Pancreas (tissue), 10 donors: ENCODE data around the gene ARID3B. TPM values are rescaled to one million over a fixed set of nuclear protein-coding genes. Genes with fewer than 3 reads are reported as not detected.

Source experiments
- ATAC-seq, 4 donors: fragments of 200-7000 bp; cut with Tn5 transposase; one replicate each; pipeline versions ENCODE4 v1.8.0 to v1.9.1; 2020; ENCODE audit warnings: mild to moderate bottlenecking in 4 of 4, moderate library complexity in 4 of 4
- DNase-seq, 6 donors: peaks; one replicate each; pipeline ENCODE4 v3.0.0-alpha.2; 2020
- FAIRE-seq: peaks from 2 replicates; lab custom pipeline; 2012; peaks lifted over from hg19 to GRCh38; lab: Jason Lieb, UNC
- H3K27ac ChIP-seq, 4 donors: fragments of 200-600 bp; sonication (generic); 1 replicate in 3 of 4; 2 replicates in 1 of 4; pipeline versions ENCODE4 v1.5.0 to v1.8.0; 2020
- H3K27me3 ChIP-seq, 4 donors: fragments of 200-600 bp; one replicate each; pipeline ENCODE4 v1.8.0; 2021
- H3K36me3 ChIP-seq, 3 donors: fragments of 200-600 bp; sonication (generic) in 1 of 3; one replicate each; pipeline versions ENCODE4 v1.5.0 to v1.8.0; 2020 to 2021
- H3K4me1 ChIP-seq, 3 donors: fragments of 200-600 bp; one replicate each; pipeline ENCODE4 v1.8.0; 2021
- H3K4me3 ChIP-seq, 4 donors: fragments of 200-600 bp; sonication (generic) in 2 of 4; one replicate each; pipeline versions ENCODE4 v1.5.0 to v1.8.0; 2020 to 2021
- H3K9me3 ChIP-seq, 4 donors: fragments of 200-600 bp; one replicate each; pipeline ENCODE4 v1.8.0; 2021
- CTCF ChIP-seq, 4 donors: fragments of 200-600 bp; sonication (generic) in 3 of 4; IDR thresholded peaks; one replicate each; pipeline versions ENCODE4 v1.5.0 to v1.8.0; 2021; ENCODE audit warnings: antibody characterized with exemption in 4 of 4
- WGBS, 2 donors: extraction: QIAGEN DNeasy Blood & Tissue Kit; methylation state at CpG; one replicate each; pipeline ENCODE4 v1.1.7; 2013; 5-methylcytosine and 5-hydroxymethylcytosine counted together
- intact Hi-C, 3 donors: fragments of 100-400 bp; cut with DNase I; formaldehyde crosslinking; loops; one replicate each; pipeline versions ENCODE4 v1.11.1 to v1.14.2; 2022
- polyA plus RNA-seq, 2 donors: library from polyadenylated mRNA; stranded (reverse); fragments of 200-250 nt; gene quantifications; one replicate each; pipeline ENCODE4 v1.2.3, GENCODE V29; 2013
- total RNA-seq, 6 donors: library from RNA; stranded (reverse); fragmentation: NEBNext Ultra II Directional in 4 of 6; extraction: Animal tissue kit (Norgen Biotek cat#: 25700) in 4 of 6; gene quantifications; one replicate each; pipeline versions ENCODE4 v1.2.1 to v1.2.4, GENCODE V29; 2021 to 2023
- donor health status: healthy with polysubstance abuse.
- donor health status: DM: no; HTN: no; CAD: no; lungs with moderate emphysema.
- donor health status: DM: no; HTN: no; CAD: no.
- donor health status: control.
- donor health status: control.
- donor health status: Bipolar disorder and iron deficiency.
- donor health status: DM: yes; HTN: yes; CAD: no.
- donor health status: DM: no; HTN: no; CAD: no.
- donor health status: DM: no; HTN: no; CAD: no.
- donor health status: DM: yes; HTN: yes; CAD: no.

The ARID3B gene
- total and polyA plus RNA-seq, 8 donors = 2.9 to 4.8 (median 3.8) TPM

GRCh38 chr15:74543583-74543982, 2.6 kb downstream of the ARID3B start:
- no peak for ATAC-seq
- Histone ChIP-seq H3K9me3 (no peaks in the 10 kb centered on the region), H3K27ac (no peak overlapping the region), H3K27me3 (no peaks in the 10 kb centered on the region), H3K4me1 (peaks cover 11 to 26% (median 24%) of the 10 kb centered on the region in 3 donors), H3K36me3 (no peaks in the 10 kb centered on the region), H3K4me3 (no peak overlapping the region)
- intact Hi-C loops = loop anchor here in 1 of 3 donors (10.0 kb wide), 1 partner anchor 71 kb away; the partner anchor contains the start of gene CLK3
- 30 to 35% methylated on average over 3 of the region's 3 CpGs for WGBS, 2 donors
- no peak for DNase-seq
- FAIRE-seq = no peak
- TF ChIP-seq CTCF (IDR thresholded peaks at IDR 0.05) = no peak

GRCh38 chr15:74545086-74545485, 4.1 kb downstream of the ARID3B start:
- no peak for DNase-seq
- Histone ChIP-seq H3K27me3 (no peaks in the 10 kb centered on the region), H3K4me1 (peaks cover 11 to 24% (median 23%) of the 10 kb centered on the region in 3 donors), H3K27ac (no peak overlapping the region), H3K9me3 (no peaks in the 10 kb centered on the region), H3K36me3 (no peaks in the 10 kb centered on the region), H3K4me3 (no peak overlapping the region)
- intact Hi-C loops = loop anchor here in 1 of 3 donors (10.0 kb wide), 1 partner anchor 70 kb away; the partner anchor contains the start of gene CLK3
- ATAC-seq = no peak
- no peak for TF ChIP-seq CTCF (IDR thresholded peaks at IDR 0.05)
- no peak for FAIRE-seq

GRCh38 chr15:74545776-74546656, 5.0 kb downstream of the ARID3B start:
- FAIRE-seq (no peak), ATAC-seq (peak; percentile 90 to 94 (median 92)), DNase-seq (peak; percentile 99 to 100 (median 100))
- no peaks in the 10 kb centered on the region for H3K9me3 ChIP-seq
- H3K36me3 ChIP-seq = no peaks in the 10 kb centered on the region
- intact Hi-C loops = loop anchor here in 1 of 3 donors (10.0 kb wide), 1 partner anchor 69 kb away; the partner anchor contains the start of gene CLK3
- no peak overlapping the region for H3K4me3 ChIP-seq
- H3K4me1 ChIP-seq = peaks cover 11 to 24% (median 22%) of the 10 kb centered on the region in 3 donors
- no peak for TF ChIP-seq CTCF (IDR thresholded peaks at IDR 0.05)
- H3K27me3 ChIP-seq = no peaks in the 10 kb centered on the region
- peak overlapping the region in 1 of 4 donors; percentile 16 for H3K27ac ChIP-seq
- 1% methylated on average over 23 of the region's 23 CpGs for WGBS, 2 donors

- no peak for FAIRE-seq
- no peak overlapping the region for H3K4me3 ChIP-seq
- H3K36me3 ChIP-seq = no peaks in the 10 kb centered on the region
- no peak overlapping the region for H3K27ac ChIP-seq
- no peaks in the 10 kb centered on the region for H3K27me3 ChIP-seq
- TF ChIP-seq CTCF (IDR thresholded peaks at IDR 0.05) = no peak
- intact Hi-C loops = loop anchor here in 1 of 3 donors (10.0 kb wide), 1 partner anchor 67 kb away; the partner anchor contains the start of gene CLK3
- no peak for ATAC-seq
- 86 to 89% methylated on average over 3 of the region's 3 CpGs for WGBS, 2 donors
- peaks cover 11 to 16% (median 15%) of the 10 kb centered on the region in 3 donors for H3K4me1 ChIP-seq
- no peaks in the 10 kb centered on the region for H3K9me3 ChIP-seq
- DNase-seq = no peak
These were observed 6.6 kb downstream of the ARID3B start for GRCh38 chr15:74547616-74548015.
